NCI-H1105 treated with DMSO at 0.1 percent for 48 hours (cell line): ENCODE results near the gene MCM3AP.
"Not testable (repeated sequence)": the region's sequence is repeated elsewhere in the genome, so short reads cannot be mapped to it uniquely, and the experiment has no call there.

Experiments used
- DNase-seq: peaks from one replicate; lab custom pipeline; 2025; lab: John Stamatoyannopoulos, UW

MCM3AP gene

GRCh38 chr21:46203203-46203600 is 82.2 kb downstream of the MCM3AP start:
- DNase-seq: no peak

- DNase-seq: no peak
These were observed 82.7 kb downstream of the MCM3AP start for GRCh38 chr21:46202592-46203202.

- not testable (repeated sequence) for DNase-seq
These were observed 84.3 kb downstream of the MCM3AP start for GRCh38 chr21:46200877-46201803.

GRCh38 chr21:46199436-46200373 is 85.7 kb downstream of the MCM3AP start:
- no peak for DNase-seq

GRCh38 chr21:46196733-46197132 is 88.7 kb downstream of the MCM3AP start:
- no peak for DNase-seq

- no peak for DNase-seq
These were observed 89.7 kb downstream of the MCM3AP start for GRCh38 chr21:46195595-46196195.

GRCh38 chr21:46194374-46195334 is 90.8 kb downstream of the MCM3AP start:
- no peak for DNase-seq

GRCh38 chr21:46193829-46194373 is 91.5 kb downstream of the MCM3AP start:
- DNase-seq: no peak

- no peak for DNase-seq
These were observed 93.5 kb downstream of the MCM3AP start for GRCh38 chr21:46191686-46192575.

GRCh38 chr21:46191257-46191685 is 94.1 kb downstream of the MCM3AP start:
- DNase-seq: no peak

GRCh38 chr21:46190491-46191131 is 94.8 kb downstream of the MCM3AP start:
- no peak for DNase-seq

- no peak for DNase-seq
These were observed 95.4 kb downstream of the MCM3AP start for GRCh38 chr21:46189959-46190490.

GRCh38 chr21:46189213-46189958 is 96.0 kb downstream of the MCM3AP start:
- no peak for DNase-seq

GRCh38 chr21:46188226-46189212 is 96.9 kb downstream of the MCM3AP start:
- no peak for DNase-seq

- no peak for DNase-seq
These were observed 97.6 kb downstream of the MCM3AP start for GRCh38 chr21:46187814-46188213.

- DNase-seq: no peak
These were observed 98.2 kb downstream of the MCM3AP start for GRCh38 chr21:46187261-46187660.
